ENCODE measurements around the gene RAB35. TPM values are rescaled to one million over a fixed set of nuclear protein-coding genes. Genes with fewer than 3 reads are reported as not detected.
"Not testable (repeated sequence)": the region's sequence is repeated elsewhere in the genome, so short reads cannot be mapped to it uniquely, and the experiment has no call there.

The RAB35 gene
- total RNA-seq, 2 donors from 2014 or later: 53.3 to 64.9 TPM

- Mint-ChIP-seq H3K4me3 (no peak overlapping the region), H3K27ac (peak overlapping the region; percentile 2), H3K36me3 (ENCODE audit: low read depth) (peaks cover 5% of the 10 kb centered on the region), H3K4me1 (peaks cover 2% of the 10 kb centered on the region), H3K27me3 (no peaks in the 10 kb centered on the region)
- no peaks in the 10 kb centered on the region for H3K9me3 ChIP-seq (ENCODE audit: control insufficient read depth, low read length, poor library complexity, severe bottlenecking)
- ATAC-seq: no peak
- DNase-seq: no peak
These were observed 52.3 kb downstream of the RAB35 start for GRCh38 chr12:120064054-120064940.

GRCh38 chr12:120062976-120063579 is 53.5 kb downstream of the RAB35 start:
- no peak overlapping the region for H3K4me3 Mint-ChIP-seq
- ATAC-seq (no peak), DNase-seq (no peak)
- H3K36me3 Mint-ChIP-seq (ENCODE audit: low read depth): peaks cover 5% of the 10 kb centered on the region
- H3K27ac Mint-ChIP-seq: peak overlapping the region; percentile 72
- H3K27me3 Mint-ChIP-seq: no peaks in the 10 kb centered on the region
- H3K9me3 ChIP-seq (ENCODE audit: control insufficient read depth, low read length, poor library complexity, severe bottlenecking): no peaks in the 10 kb centered on the region
- peaks cover 2% of the 10 kb centered on the region for H3K4me1 Mint-ChIP-seq

GRCh38 chr12:120061575-120062214 is 54.9 kb downstream of the RAB35 start:
- H3K27me3 Mint-ChIP-seq: no peaks in the 10 kb centered on the region
- H3K36me3 Mint-ChIP-seq (ENCODE audit: low read depth): peaks cover 2% of the 10 kb centered on the region
- DNase-seq (no peak), ATAC-seq (no peak)
- no peaks in the 10 kb centered on the region for H3K4me1 Mint-ChIP-seq
- H3K9me3 ChIP-seq (ENCODE audit: control insufficient read depth, low read length, poor library complexity, severe bottlenecking): no peaks in the 10 kb centered on the region
- no peak overlapping the region for H3K4me3 Mint-ChIP-seq
- H3K27ac Mint-ChIP-seq: no peak overlapping the region

- ATAC-seq (no peak), DNase-seq (no peak)
- Mint-ChIP-seq H3K4me1 (no peaks in the 10 kb centered on the region), H3K27me3 (no peaks in the 10 kb centered on the region), H3K27ac (peak overlapping the region; percentile 37), H3K36me3 (ENCODE audit: low read depth) (peaks cover 2% of the 10 kb centered on the region), H3K4me3 (no peak overlapping the region)
- H3K9me3 ChIP-seq (ENCODE audit: control insufficient read depth, low read length, poor library complexity, severe bottlenecking): no peaks in the 10 kb centered on the region
These were observed 55.8 kb downstream of the RAB35 start for GRCh38 chr12:120060717-120061116.

GRCh38 chr12:120060196-120060595 is 56.4 kb downstream of the RAB35 start:
- Mint-ChIP-seq H3K27me3 (no peaks in the 10 kb centered on the region), H3K27ac (peak overlapping the region; percentile 37), H3K36me3 (ENCODE audit: low read depth) (peaks cover 2% of the 10 kb centered on the region), H3K4me1 (no peaks in the 10 kb centered on the region), H3K4me3 (no peak overlapping the region)
- DNase-seq (no peak), ATAC-seq (no peak)
- no peaks in the 10 kb centered on the region for H3K9me3 ChIP-seq (ENCODE audit: control insufficient read depth, low read length, poor library complexity, severe bottlenecking)

GRCh38 chr12:120056739-120057138 is 59.8 kb downstream of the RAB35 start:
- DNase-seq (no peak), ATAC-seq (no peak)
- Mint-ChIP-seq H3K4me1 (peaks cover 4% of the 10 kb centered on the region), H3K36me3 (ENCODE audit: low read depth) (no peaks in the 10 kb centered on the region), H3K27ac (no peak overlapping the region), H3K27me3 (no peaks in the 10 kb centered on the region), H3K4me3 (no peak overlapping the region)
- no peaks in the 10 kb centered on the region for H3K9me3 ChIP-seq (ENCODE audit: control insufficient read depth, low read length, poor library complexity, severe bottlenecking)

GRCh38 chr12:120055231-120056000 is 61.1 kb downstream of the RAB35 start:
- H3K9me3 ChIP-seq (ENCODE audit: control insufficient read depth, low read length, poor library complexity, severe bottlenecking): no peaks in the 10 kb centered on the region
- Mint-ChIP-seq H3K36me3 (ENCODE audit: low read depth) (no peaks in the 10 kb centered on the region), H3K4me1 (peaks cover 4% of the 10 kb centered on the region), H3K27ac (no peak overlapping the region), H3K4me3 (no peak overlapping the region), H3K27me3 (no peaks in the 10 kb centered on the region)
- ATAC-seq (no peak), DNase-seq (no peak)

- peaks cover 9% of the 10 kb centered on the region for H3K4me1 Mint-ChIP-seq
- no peak for ATAC-seq
- DNase-seq: no peak
- no peak overlapping the region for H3K4me3 Mint-ChIP-seq
- no peaks in the 10 kb centered on the region for H3K36me3 Mint-ChIP-seq (ENCODE audit: low read depth)
- no peak overlapping the region for H3K27ac Mint-ChIP-seq
- no peaks in the 10 kb centered on the region for H3K27me3 Mint-ChIP-seq
- H3K9me3 ChIP-seq (ENCODE audit: control insufficient read depth, low read length, poor library complexity, severe bottlenecking): no peaks in the 10 kb centered on the region
These were observed 62.3 kb downstream of the RAB35 start for GRCh38 chr12:120054293-120054692.

GRCh38 chr12:120051535-120051934 is 65.0 kb downstream of the RAB35 start:
- Mint-ChIP-seq H3K36me3 (ENCODE audit: low read depth) (no peaks in the 10 kb centered on the region), H3K4me1 (peaks cover 24% of the 10 kb centered on the region), H3K27ac (no peak overlapping the region), H3K4me3 (peak overlapping the region; percentile 13), H3K27me3 (no peaks in the 10 kb centered on the region)
- DNase-seq (no peak), ATAC-seq (no peak)
- H3K9me3 ChIP-seq (ENCODE audit: control insufficient read depth, low read length, poor library complexity, severe bottlenecking): no peaks in the 10 kb centered on the region

GRCh38 chr12:120049426-120049825 is 67.1 kb downstream of the RAB35 start:
- H3K27ac Mint-ChIP-seq: peak overlapping the region; percentile 93
- DNase-seq (no peak), ATAC-seq (no peak)
- peaks cover 27% of the 10 kb centered on the region for H3K4me1 Mint-ChIP-seq
- no peaks in the 10 kb centered on the region for H3K27me3 Mint-ChIP-seq
- H3K4me3 Mint-ChIP-seq: no peak overlapping the region
- H3K9me3 ChIP-seq (ENCODE audit: control insufficient read depth, low read length, poor library complexity, severe bottlenecking): no peaks in the 10 kb centered on the region
- H3K36me3 Mint-ChIP-seq (ENCODE audit: low read depth): no peaks in the 10 kb centered on the region

GRCh38 chr12:120048263-120048662 is 68.3 kb downstream of the RAB35 start:
- no peaks in the 10 kb centered on the region for H3K9me3 ChIP-seq (ENCODE audit: control insufficient read depth, low read length, poor library complexity, severe bottlenecking)
- Mint-ChIP-seq H3K27ac (peak overlapping the region; percentile 93), H3K27me3 (no peaks in the 10 kb centered on the region), H3K4me1 (peaks cover 23% of the 10 kb centered on the region), H3K4me3 (peak overlapping the region; percentile 67), H3K36me3 (ENCODE audit: low read depth) (peaks cover 2% of the 10 kb centered on the region)
- peak; percentile 74 for ATAC-seq
- DNase-seq: no peak

GRCh38 chr12:120047072-120047471 is 69.5 kb downstream of the RAB35 start:
- no peaks in the 10 kb centered on the region for H3K9me3 ChIP-seq (ENCODE audit: control insufficient read depth, low read length, poor library complexity, severe bottlenecking)
- Mint-ChIP-seq H3K27ac (peak overlapping the region; percentile 93), H3K27me3 (no peaks in the 10 kb centered on the region), H3K4me3 (no peak overlapping the region), H3K36me3 (ENCODE audit: low read depth) (peaks cover 2% of the 10 kb centered on the region), H3K4me1 (peaks cover 24% of the 10 kb centered on the region)
- DNase-seq (no peak), ATAC-seq (no peak)

- H3K4me1 Mint-ChIP-seq: peaks cover 33% of the 10 kb centered on the region
- not testable (repeated sequence) for DNase-seq; H3K36me3 Mint-ChIP-seq (ENCODE audit: low read depth); H3K27ac Mint-ChIP-seq; H3K9me3 ChIP-seq (ENCODE audit: control insufficient read depth, low read length, poor library complexity, severe bottlenecking); H3K27me3 Mint-ChIP-seq; ATAC-seq; H3K4me3 Mint-ChIP-seq
These were observed 71.2 kb downstream of the RAB35 start for GRCh38 chr12:120045367-120045766.

Measured in T-helper 17 cell (primary cell).